Right cardiac atrium (tissue), 5 donors: ENCODE data around the gene DET1. TPM values are rescaled to one million over a fixed set of nuclear protein-coding genes. Genes with fewer than 3 reads are reported as not detected.
A peak's percentile ranks its signal among the peaks of the same experiment; 100 is the strongest.
"Not testable (repeated sequence)": the region's sequence is repeated elsewhere in the genome, so short reads cannot be mapped to it uniquely, and the experiment has no call there.

ENCODE experiments used
- ATAC-seq, 2 donors: fragments of 200-7000 bp; cut with Tn5 transposase; one replicate each; pipeline versions ENCODE4 v1.8.0 to v1.9.1; 2020; ENCODE audit warnings: moderate library complexity in 2 of 2, mild to moderate bottlenecking in 1 of 2
- DNase-seq, 3 donors: peaks; one replicate each; pipeline ENCODE4 v3.0.0-alpha.2; 2020
- H3K27ac ChIP-seq: one replicate; pipeline ENCODE4 v1.5.1; 2013; ENCODE audit warnings: mild to moderate bottlenecking, low read length, control low read depth, moderate library complexity
- H3K27me3 ChIP-seq: one replicate; pipeline ENCODE4 v1.6.1; 2013; ENCODE audit not compliant: control insufficient read depth, insufficient read depth
- H3K4me1 ChIP-seq: one replicate; pipeline ENCODE4 v1.6.1; 2013; ENCODE audit warnings: low read length; ENCODE audit not compliant: control insufficient read depth, insufficient read depth
- H3K4me3 ChIP-seq: one replicate; pipeline ENCODE4 v1.5.1; 2013; ENCODE audit warnings: low read length, control low read depth
- H3K9me3 ChIP-seq: one replicate; pipeline ENCODE4 v1.6.1; 2013; ENCODE audit warnings: low read length; ENCODE audit not compliant: control insufficient read depth
- WGBS: extraction: QIAGEN DNeasy Blood & Tissue Kit; methylation state at CpG from one replicate; pipeline ENCODE4 v1.1.7; 2013; 5-methylcytosine and 5-hydroxymethylcytosine counted together
- intact Hi-C, 4 donors: fragments of 100-400 bp; cut with DNase I; formaldehyde crosslinking; loops; one replicate each; pipeline versions ENCODE4 v1.11.0 to v1.14.0; 2022 to 2023
- polyA plus RNA-seq: library from polyadenylated mRNA; stranded (reverse); fragments of 200-250 nt; gene quantifications from one replicate; pipeline ENCODE4 v1.2.3, GENCODE V29; 2013
- total RNA-seq, 4 donors: library from RNA; stranded (reverse); fragmentation: NEBNext Ultra II Directional; extraction: Animal tissue kit (Norgen Biotek cat#: 25700); gene quantifications; one replicate each; pipeline ENCODE4 v1.2.1, GENCODE V29; 2021
- donor health status: healthy with polysubstance abuse.
- donor health status: DM: no; HTN: yes; CAD: no.
- donor health status: DM: no; HTN: no; CAD: no.
- donor health status: DM: no; HTN: yes; CAD: no; lungs with severe emphysema.
- donor health status: DM: yes; HTN: yes; CAD: no.

DET1 gene
- total and polyA plus RNA-seq, 5 donors: 5.1 to 8.0 (median 6.2) TPM

DNA sequence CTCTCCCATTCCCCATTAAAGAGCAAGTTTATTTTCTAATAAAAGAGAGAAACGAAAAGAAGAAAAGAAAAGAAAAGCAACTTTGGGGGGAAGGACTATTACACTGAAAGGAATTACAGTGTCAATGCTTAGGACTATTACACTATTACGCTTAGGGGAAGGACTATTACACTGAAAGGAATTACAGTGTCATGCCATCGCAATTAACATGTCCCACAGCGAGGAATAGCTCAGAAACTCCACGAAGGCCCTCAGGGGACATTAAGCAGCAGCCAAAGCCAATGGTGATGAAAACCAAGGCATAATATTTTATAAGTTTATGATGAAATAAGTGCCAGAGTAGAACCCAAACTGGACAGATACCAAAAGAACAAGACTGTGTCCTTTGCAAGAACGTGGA is 22.1 kb upstream of the DET1 start:
- intact Hi-C loops: no loop called here
- H3K9me3 ChIP-seq: no peaks in the 10 kb centered on the region
- H3K4me3 ChIP-seq: no peak overlapping the region
- no peak overlapping the region for H3K27ac ChIP-seq
- WGBS: 59% methylated on average over 6 of the region's 6 CpGs
- H3K4me1 ChIP-seq: no peaks in the 10 kb centered on the region
- ATAC-seq (no peak), DNase-seq (no peak)
- H3K27me3 ChIP-seq: no peaks in the 10 kb centered on the region

DNA sequence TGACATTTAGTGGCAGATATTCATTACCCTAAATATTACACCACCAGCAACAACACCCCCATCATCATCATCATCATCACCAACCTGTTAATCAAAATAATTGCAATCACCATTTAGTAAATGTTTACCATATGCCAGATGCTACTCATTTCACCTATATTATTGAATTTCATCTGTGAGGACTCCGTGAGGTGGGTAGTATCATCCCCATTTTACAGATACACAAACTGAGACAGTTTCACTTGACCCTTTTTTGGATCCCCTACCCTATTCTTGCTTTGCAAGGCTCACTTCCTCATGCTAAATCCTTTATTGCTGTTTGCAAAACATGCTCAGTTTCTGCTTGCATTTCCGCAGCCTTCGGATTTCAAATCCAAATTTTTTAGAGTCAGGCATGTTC is 18.3 kb upstream of the DET1 start:
- DNase-seq (no peak), ATAC-seq (no peak)
- intact Hi-C loops: no loop called here
- no peak overlapping the region for H3K27ac ChIP-seq
- H3K9me3 ChIP-seq: no peaks in the 10 kb centered on the region
- no peaks in the 10 kb centered on the region for H3K4me1 ChIP-seq
- no peaks in the 10 kb centered on the region for H3K27me3 ChIP-seq
- 89% methylated on average over 3 of the region's 3 CpGs for WGBS
- H3K4me3 ChIP-seq: no peak overlapping the region

DNA sequence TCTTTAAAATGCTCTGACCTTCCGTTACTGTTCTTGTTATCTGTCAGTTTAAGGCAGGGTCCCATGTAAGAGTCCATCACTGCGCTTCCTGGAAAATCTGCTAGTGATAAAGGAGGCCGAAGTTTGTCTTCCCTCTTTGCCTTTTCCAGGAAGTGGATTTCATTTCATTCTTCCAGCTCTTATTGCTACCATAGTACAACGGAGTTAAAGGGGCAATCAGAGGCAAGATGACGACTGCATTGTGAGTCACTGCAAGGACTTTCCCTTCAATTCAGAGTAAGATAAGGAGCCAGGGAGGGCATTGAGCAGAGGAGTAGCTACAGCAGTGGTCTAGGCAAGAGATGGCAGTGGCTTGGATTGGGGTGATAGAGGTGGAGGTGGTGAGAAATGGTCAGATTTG is 17.2 kb upstream of the DET1 start:
- DNase-seq: no peak
- intact Hi-C loops: no loop called here
- WGBS: 43% methylated on average over 5 of the region's 5 CpGs
- no peaks in the 10 kb centered on the region for H3K27me3 ChIP-seq
- H3K9me3 ChIP-seq: no peaks in the 10 kb centered on the region
- no peak for ATAC-seq
- H3K27ac ChIP-seq: no peak overlapping the region
- H3K4me3 ChIP-seq: no peak overlapping the region
- H3K4me1 ChIP-seq: no peaks in the 10 kb centered on the region

DNA sequence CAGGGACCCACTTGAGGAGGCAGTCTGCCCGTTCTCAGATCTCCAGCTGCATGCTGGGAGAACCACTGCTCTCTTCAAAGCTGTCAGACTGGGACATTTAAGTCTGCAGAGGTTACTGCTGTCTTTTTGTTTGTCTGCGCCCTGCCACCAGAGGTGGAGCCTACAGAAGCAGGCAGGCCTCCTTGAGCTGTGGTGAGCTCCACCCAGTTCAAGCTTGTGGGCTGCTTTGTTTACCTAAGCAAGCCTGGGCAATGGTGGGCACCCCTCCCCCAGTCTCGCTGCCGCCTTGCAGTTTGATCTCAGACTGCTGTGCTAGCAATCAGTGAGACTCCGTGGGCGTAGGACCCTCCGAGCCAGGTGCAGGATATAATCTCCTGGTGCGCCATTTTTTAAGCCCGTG is 13.1 kb upstream of the DET1 start:
- DNase-seq, H3K4me1 ChIP-seq, intact Hi-C loops, ATAC-seq, H3K27me3 ChIP-seq, H3K9me3 ChIP-seq, H3K27ac ChIP-seq, H3K4me3 ChIP-seq: not testable (repeated sequence)
- WGBS: 90% methylated on average over 9 of the region's 9 CpGs

DNA sequence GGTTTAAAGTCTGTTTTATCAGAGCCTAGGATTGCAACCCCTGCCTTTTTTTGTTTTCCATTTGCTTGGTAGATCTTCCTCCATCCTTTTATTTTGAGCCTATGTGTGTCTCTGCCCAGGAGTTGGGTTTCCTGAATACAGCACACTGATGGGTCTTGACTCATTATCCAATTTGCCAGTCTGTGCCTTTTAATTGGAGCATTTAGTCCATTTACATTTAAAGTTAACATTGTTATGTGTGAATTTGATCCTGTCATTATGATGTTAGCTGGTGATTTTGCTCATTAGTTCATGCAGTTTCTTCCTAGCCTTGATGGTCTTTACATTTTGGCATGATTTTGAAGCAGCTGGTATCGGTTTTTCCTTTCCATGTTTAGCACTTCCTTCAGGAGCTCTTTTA is 11.5 kb upstream of the DET1 start:
- H3K27me3 ChIP-seq, intact Hi-C loops, H3K27ac ChIP-seq, H3K4me3 ChIP-seq, ATAC-seq, DNase-seq, H3K4me1 ChIP-seq, H3K9me3 ChIP-seq: not testable (repeated sequence)
- WGBS: 71% methylated on average over 1 of the region's 1 CpG

DNA sequence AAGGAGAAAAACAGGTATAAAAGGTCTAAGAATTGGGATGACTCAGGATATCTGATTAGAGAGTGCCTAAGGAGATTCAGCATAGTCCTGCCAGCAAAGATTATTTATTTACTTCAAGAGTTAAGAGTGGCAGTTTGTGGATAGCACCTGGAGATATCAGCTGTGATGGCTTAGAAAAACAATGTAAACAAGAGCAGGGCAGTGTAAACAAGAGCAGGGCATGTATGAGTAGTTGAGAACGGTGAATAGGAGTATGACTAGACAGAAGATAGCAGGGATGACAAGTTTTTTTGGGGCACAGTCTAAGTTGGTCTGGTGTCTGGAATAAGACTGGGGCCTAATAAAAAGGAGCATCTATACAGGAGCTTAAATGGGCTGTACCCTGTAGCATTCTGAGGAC is 1.5 kb upstream of the DET1 start:
- intact Hi-C loops: not testable (repeated sequence)
- WGBS: 61% methylated on average over 1 of the region's 1 CpG

DNA sequence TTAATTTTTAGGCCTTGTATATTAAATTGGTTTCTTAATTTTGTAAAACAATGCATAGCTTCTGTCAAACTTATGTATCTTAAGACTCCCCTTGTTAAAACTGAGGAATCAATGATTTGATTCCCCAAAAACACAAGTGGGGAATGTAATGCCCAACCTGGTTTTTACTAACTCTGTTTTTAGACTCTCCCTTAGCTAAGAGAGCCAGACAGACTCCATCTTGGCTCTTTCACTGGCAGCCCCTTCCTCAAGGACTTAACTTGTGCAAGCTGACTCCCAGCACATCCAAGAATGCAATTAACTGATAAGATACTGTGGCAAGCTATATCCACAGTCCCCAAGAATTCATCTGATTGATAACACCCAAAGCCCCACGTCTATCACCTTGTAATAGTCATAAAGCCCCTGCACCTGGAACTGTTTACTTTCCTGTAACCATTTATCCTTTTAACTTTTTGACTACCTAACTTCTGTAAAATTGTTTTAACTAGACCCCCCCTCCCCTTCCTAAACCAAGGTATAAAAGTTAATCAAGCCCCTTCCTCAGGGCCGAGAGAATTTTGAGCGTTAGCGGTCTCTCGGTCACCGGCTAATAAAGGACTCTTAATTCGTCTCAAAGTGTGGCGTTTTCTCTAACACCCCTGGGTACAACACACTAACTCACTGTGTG is 768 bp downstream of the DET1 start:
- Histone ChIP-seq H3K4me3 (peak overlapping the region; percentile 96), H3K27ac (peak overlapping the region; percentile 96)
- intact Hi-C loops, H3K4me1 ChIP-seq, H3K9me3 ChIP-seq, H3K27me3 ChIP-seq, ATAC-seq, DNase-seq: not testable (repeated sequence)
- WGBS: 8% methylated on average over 7 of the region's 8 CpGs

More for the DNA sequence above, 1.5 kb upstream of the DET1 start:
- ATAC-seq, DNase-seq, H3K4me1 ChIP-seq, H3K27me3 ChIP-seq, H3K9me3 ChIP-seq, H3K27ac ChIP-seq, H3K4me3 ChIP-seq: not testable (repeated sequence)

DNA sequence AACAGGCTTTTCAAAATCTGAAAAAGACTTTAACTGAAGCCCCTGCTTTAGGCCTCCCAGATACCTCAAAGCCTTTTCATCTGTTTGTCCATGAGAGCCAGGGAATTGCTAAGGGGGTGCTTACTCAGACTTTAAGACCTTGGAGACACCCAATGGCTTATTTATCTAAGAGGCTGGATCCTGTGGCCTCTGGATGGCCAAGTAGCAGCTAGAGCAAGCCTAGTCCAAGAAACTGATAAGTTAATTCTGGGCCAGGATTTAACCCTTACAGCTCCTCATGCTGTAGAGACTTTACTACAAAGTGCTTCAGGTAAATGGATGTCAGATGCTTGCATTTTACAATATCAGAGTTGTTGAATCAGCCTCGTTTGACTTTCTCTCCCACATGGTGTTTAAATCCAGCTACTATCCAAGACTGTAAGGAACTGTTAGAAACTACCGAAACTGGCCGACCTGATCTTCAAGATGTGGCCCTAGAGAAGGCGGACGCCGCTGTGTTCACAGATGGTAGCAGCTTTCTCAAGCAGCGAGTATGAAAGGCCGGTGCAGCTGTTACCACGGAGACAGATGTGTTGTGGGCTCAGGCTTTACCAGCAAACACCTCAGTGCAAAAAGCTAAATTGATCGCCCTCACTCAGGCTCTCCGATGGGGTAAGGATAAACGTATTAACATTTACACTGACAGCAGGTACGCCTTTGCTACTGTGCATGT is 3.3 kb downstream of the DET1 start:
- peaks cover 6% of the 10 kb centered on the region for H3K4me1 ChIP-seq
- no peaks in the 10 kb centered on the region for H3K9me3 ChIP-seq
- intact Hi-C loops: no loop called here
- DNase-seq (no peak), ATAC-seq (no peak)
- peak overlapping the region; percentile 89 for H3K27ac ChIP-seq
- no peak overlapping the region for H3K4me3 ChIP-seq
- H3K27me3 ChIP-seq: no peaks in the 10 kb centered on the region
- 84% methylated on average over 13 of the region's 13 CpGs for WGBS

DNA sequence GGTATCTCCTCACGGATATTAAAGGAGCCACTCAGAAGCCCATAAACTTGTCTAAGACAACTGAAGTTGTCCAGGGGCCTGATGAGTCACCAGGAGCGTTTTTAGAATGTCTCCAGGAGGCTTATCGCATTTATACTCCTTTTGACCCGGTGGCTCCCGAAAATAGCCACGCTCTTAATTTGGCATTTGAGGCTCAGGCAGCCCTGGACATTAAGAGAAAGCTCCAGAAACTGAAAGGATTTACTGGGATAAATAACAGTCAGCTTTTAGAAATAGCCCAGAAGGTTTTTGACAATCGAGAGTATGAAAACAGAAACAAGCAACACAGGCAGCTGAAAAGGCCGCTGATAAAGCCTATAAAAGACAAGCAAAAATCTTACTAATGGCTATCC is 4.1 kb downstream of the DET1 start:
- peak overlapping the region; percentile 89 for H3K27ac ChIP-seq
- DNase-seq (no peak), ATAC-seq (no peak)
- 53% methylated on average over 8 of the region's 8 CpGs for WGBS
- intact Hi-C loops: no loop called here
- H3K27me3 ChIP-seq: no peaks in the 10 kb centered on the region
- H3K9me3 ChIP-seq: no peaks in the 10 kb centered on the region
- no peak overlapping the region for H3K4me3 ChIP-seq
- peaks cover 6% of the 10 kb centered on the region for H3K4me1 ChIP-seq

DNA sequence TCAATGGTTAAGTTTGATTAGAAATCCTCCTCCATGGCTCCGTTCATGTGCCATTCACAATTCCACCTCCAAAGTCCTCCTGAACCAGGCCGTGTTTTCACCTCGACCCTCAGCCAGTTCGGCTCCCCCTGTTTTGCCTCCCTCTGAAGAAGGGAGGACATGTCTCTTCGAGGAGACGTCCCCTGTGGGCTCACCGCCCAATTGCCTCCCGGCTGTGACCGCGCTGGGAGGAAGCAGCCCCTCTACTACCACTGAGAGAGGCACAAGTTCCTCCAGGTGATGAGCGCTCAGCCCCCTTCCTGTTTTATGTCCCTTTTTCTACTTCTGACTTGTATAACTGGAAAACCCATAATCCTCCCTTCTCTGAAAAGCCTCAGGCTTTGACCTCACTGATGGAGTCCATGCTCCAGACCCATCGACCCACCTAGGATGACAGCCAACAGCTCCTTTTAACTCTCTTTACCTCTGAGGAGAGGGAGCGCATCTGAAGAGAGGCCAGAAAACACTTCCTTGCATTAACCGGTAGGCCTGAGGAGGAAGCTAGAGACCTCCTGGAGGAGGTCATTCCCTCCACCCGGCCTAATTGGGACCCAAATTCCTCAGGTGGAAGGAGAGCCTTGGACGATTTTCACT is 4.7 kb downstream of the DET1 start:
- DNase-seq: no peak
- Histone ChIP-seq H3K27me3 (no peaks in the 10 kb centered on the region), H3K9me3 (no peaks in the 10 kb centered on the region), H3K27ac (peak overlapping the region; percentile 77), H3K4me3 (no peak overlapping the region), H3K4me1 (peaks cover 6% of the 10 kb centered on the region)
- ATAC-seq: no peak
- 85% methylated on average over 16 of the region's 16 CpGs for WGBS
- intact Hi-C loops: no loop called here

DNA sequence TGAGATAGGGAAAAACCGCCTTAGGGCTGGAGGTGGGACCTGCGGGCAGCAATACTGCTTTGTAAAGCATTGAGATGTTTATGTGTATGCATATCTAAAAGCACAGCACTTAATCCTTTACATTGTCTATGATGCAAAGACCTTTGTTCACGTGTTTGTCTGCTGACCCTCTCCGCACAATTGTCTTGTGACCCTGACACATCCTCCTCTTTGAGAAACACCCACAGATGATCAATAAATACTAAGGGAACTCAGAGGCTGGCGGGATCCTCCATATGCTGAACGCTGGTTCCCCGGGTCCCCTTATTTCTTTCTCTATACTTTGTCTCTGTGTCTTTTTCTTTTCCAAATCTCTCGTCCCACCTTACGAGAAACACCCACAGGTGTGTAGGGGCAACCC is 5.4 kb downstream of the DET1 start:
- DNase-seq, H3K27me3 ChIP-seq, H3K9me3 ChIP-seq, H3K4me3 ChIP-seq, H3K4me1 ChIP-seq, H3K27ac ChIP-seq, ATAC-seq, intact Hi-C loops: not testable (repeated sequence)
- WGBS: 89% methylated on average over 5 of the region's 9 CpGs
